ENCODE measurements around the gene VPS45.

VPS45 gene

DNA sequence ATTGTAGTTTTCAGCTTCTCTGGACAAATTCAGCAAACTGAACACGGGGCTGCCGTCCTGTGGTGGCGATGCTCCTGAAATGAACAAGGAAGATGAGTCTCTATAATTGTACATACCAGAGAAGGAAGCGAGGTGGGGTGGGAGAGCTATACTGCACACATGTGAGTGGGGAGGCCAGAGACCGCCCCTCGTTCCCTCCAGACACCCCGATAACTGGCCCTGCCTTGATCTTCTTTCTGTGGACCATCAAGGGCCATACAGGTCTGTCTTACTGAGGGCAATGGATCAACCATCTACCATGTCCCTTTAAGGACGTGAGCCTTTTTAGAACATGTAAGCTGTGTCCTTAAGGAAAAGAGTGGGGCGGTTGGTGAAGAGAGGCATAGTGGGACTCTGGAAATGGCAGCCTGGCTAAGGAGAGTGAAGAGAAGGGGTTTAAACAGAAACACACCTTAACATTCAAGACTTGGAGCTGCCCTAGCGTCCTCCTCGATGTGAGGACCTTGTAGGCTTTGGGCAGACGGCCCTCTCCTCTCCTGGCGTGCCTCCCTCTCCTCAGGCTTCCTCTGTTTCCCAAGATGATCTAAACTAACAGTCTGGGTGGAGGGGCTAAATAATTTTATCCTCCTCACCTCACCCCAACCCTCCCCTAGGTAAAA lies 88.0 kb downstream of the VPS45 start:
- Histone ChIP-seq H3K36me3 (peaks cover 84% of the 10 kb centered on the region), H3K27ac (no peak overlapping the region), H3K4me1 (ENCODE audit: control insufficient read depth in 1 of 2, insufficient read depth in 1 of 2, low read depth in 1 of 2, low read length in 1 of 2) (peaks cover 44 to 57% of the 10 kb centered on the region in 2 experiments), H3K4me3 (ENCODE audit: low read depth in 1 of 2, low read length in 1 of 2) (no peak overlapping the region), H3K9me3 (no peaks in the 10 kb centered on the region), H3K27me3 (peaks cover 53% of the 10 kb centered on the region)
- TF ChIP-seq, protein P1, sequence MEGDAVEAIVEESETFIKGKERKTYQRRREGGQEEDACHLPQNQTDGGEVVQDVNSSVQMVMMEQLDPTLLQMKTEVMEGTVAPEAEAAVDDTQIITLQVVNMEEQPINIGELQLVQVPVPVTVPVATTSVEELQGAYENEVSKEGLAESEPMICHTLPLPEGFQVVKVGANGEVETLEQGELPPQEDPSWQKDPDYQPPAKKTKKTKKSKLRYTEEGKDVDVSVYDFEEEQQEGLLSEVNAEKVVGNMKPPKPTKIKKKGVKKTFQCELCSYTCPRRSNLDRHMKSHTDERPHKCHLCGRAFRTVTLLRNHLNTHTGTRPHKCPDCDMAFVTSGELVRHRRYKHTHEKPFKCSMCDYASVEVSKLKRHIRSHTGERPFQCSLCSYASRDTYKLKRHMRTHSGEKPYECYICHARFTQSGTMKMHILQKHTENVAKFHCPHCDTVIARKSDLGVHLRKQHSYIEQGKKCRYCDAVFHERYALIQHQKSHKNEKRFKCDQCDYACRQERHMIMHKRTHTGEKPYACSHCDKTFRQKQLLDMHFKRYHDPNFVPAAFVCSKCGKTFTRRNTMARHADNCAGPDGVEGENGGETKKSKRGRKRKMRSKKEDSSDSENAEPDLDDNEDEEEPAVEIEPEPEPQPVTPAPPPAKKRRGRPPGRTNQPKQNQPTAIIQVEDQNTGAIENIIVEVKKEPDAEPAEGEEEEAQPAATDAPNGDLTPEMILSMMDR (IDR thresholded peaks at IDR 0.05) = no peak

DNA sequence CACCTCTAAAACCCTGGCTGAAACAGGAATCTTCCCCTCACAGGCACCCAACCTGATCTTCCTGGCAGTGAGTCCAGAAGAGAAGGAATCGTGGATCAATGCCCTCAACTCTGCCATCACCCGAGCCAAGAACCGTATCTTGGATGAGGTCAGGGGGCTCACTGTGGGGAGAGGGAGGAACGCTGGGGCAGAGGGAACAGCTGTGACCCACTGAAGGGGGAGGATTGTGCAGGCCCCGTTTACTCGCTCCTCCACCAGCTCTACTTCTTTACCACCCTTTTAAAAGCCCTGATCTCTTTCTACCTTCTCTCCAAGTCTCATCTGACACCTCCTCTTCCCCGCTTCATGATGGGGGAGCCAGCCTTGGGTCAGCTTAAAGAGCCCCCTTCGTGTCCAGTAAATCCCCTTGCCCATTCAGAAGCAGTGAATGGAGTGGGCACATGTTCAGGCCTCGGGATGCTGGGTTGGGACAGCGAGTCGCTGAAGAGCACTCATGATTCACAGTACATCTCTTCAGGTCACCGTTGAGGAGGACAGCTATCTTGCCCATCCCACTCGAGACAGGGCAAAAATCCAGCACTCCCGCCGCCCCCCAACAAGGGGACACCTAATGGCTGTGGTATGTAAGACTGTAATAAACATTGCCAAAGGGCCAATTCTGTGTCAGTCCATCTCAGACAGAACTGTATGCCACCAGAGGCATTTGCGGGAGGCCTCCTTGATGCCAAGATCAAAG lies 89.5 kb downstream of the VPS45 start:
- Histone ChIP-seq H3K4me3 (ENCODE audit: low read depth in 1 of 2, low read length in 1 of 2) (no peak overlapping the region), H3K4me1 (ENCODE audit: control insufficient read depth in 1 of 2, insufficient read depth in 1 of 2, low read depth in 1 of 2, low read length in 1 of 2) (peaks cover 44 to 62% of the 10 kb centered on the region in 2 experiments), H3K27ac (peak overlapping the region; percentile 97), H3K27me3 (peaks cover 44% of the 10 kb centered on the region), H3K36me3 (peaks cover 80% of the 10 kb centered on the region), H3K9me3 (no peaks in the 10 kb centered on the region)
- TF ChIP-seq, protein P1 (IDR thresholded peaks at IDR 0.05) = no peak

DNA sequence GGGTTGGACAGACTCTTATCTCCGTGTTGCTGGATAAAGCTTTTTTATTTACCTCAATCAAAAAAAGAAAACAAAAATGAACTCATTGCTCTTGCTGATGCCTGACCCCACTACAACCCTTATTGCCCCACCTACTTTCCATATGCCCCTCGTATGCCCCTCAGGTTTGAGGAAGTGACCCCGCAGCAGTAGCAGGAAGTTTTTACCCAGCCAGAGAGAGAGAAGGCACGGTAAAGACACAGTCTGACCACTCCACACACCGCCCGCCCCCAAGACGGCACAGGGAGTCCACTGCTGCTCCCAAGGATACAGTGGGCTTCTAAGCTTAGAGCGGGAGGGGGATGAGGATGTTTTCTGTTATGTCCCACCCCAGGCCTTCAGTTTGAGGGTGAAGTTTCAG lies 92.0 kb downstream of the VPS45 start:
- Histone ChIP-seq H3K9me3 (no peaks in the 10 kb centered on the region), H3K27ac (peak overlapping the region; percentile 97), H3K27me3 (peaks cover 18% of the 10 kb centered on the region), H3K4me1 (ENCODE audit: control insufficient read depth in 1 of 2, insufficient read depth in 1 of 2, low read depth in 1 of 2, low read length in 1 of 2) (peaks cover 65 to 66% of the 10 kb centered on the region in 2 experiments), H3K36me3 (peaks cover 56% of the 10 kb centered on the region), H3K4me3 (ENCODE audit: low read depth in 1 of 2, low read length in 1 of 2) (peak overlapping the region; percentile 68 to 77)
- TF ChIP-seq, protein P1 (IDR thresholded peaks at IDR 0.05) = no peak

DNA sequence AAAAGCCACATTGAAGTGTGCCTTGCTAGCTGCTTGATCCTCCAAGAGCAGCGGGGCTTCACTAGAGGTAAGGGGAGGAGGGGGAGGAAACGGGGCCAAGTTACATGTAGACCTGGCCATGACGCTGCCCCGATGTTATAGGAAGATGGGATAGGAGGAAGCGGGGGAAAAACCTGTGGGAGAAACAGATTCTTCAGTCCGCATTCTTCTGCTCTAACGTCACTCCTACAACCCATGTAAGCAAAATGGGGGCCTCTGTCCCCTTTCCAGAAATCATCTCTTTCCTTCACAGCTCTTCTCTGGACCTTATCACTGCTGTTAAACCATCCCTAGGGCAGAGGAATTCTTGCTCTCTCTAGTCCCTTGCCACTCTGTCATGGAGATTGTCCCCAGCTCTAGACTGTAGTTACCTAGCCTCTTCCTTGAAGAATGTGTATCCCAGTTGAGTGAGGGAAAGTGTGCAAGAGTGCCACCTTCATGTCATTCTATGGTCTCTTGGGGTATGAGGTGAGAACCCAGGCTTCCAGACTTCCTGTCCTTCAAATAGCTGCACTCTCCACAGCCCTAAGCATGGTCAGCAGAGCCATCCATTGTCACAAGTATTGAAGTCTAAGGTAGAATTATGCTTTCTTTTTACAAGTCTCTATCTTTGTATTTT lies 93.5 kb downstream of the VPS45 start:
- Histone ChIP-seq H3K27ac (peak overlapping the region; percentile 97), H3K4me3 (ENCODE audit: low read depth in 1 of 2, low read length in 1 of 2) (peak overlapping the region; percentile 68 to 77), H3K36me3 (peaks cover 40% of the 10 kb centered on the region), H3K9me3 (no peaks in the 10 kb centered on the region), H3K4me1 (ENCODE audit: control insufficient read depth in 1 of 2, insufficient read depth in 1 of 2, low read depth in 1 of 2, low read length in 1 of 2) (peaks cover 80 to 82% of the 10 kb centered on the region in 2 experiments), H3K27me3 (peaks cover 3% of the 10 kb centered on the region)
- TF ChIP-seq, protein P1 (IDR thresholded peaks at IDR 0.05) = no peak

DNA sequence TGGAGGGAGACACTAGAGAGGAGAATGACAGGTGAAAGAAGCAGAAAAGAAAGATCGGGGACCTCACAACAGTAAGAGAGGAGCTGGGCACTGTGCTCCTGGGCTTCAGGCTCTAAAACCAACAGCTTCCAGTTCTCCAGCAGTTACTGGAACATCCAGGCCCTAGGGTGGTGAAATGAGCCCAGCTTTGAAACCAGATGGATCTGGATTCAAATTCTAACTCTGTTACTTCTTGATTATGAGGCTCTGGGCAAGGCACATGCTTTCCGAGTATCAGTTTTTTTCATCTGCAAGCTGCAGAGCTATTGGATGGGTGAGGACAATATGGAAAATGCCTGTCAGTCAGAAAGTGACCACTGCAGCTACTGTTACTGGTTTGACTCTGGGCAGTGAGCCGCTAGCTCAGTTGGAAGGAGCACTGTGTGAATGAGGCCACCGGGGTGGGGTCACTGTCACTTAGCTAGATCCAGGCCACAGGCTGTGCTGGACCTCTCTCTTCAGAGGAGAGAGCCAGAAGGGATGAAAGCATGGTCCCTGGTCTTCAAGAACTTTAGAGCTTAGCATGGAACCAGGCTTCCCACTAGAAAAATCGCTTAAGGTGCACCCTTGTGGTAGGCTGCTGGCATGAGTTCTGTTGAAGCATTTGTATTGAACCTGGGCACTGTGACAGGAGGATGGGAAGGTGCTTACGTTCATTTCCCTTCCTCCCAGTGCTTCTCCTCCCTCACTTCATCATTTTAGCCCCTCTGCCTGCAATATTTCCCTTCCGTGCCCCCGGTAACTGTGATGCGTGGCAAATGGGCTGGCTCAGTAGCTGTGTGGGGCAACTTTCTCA lies 94.4 kb downstream of the VPS45 start:
- Histone ChIP-seq H3K36me3 (peaks cover 31% of the 10 kb centered on the region), H3K9me3 (no peaks in the 10 kb centered on the region), H3K4me1 (ENCODE audit: control insufficient read depth in 1 of 2, insufficient read depth in 1 of 2, low read depth in 1 of 2, low read length in 1 of 2) (peaks cover 82 to 83% of the 10 kb centered on the region in 2 experiments), H3K4me3 (ENCODE audit: low read depth in 1 of 2, low read length in 1 of 2) (peak overlapping the region; percentile 31 to 77), H3K27ac (peak overlapping the region; percentile 97), H3K27me3 (no peaks in the 10 kb centered on the region)
- TF ChIP-seq, protein P1 (IDR thresholded peaks at IDR 0.05) = no peak
